DMS153 treated with DMSO at 0.1 percent for 48 hours (cell line): Measurements from ENCODE around the gene FCHO2.

ENCODE experiments used
- DNase-seq: peaks from one replicate; lab custom pipeline; 2025; ENCODE audit not compliant: unreplicated experiment; lab: John Stamatoyannopoulos, UW

Gene FCHO2

DNA sequence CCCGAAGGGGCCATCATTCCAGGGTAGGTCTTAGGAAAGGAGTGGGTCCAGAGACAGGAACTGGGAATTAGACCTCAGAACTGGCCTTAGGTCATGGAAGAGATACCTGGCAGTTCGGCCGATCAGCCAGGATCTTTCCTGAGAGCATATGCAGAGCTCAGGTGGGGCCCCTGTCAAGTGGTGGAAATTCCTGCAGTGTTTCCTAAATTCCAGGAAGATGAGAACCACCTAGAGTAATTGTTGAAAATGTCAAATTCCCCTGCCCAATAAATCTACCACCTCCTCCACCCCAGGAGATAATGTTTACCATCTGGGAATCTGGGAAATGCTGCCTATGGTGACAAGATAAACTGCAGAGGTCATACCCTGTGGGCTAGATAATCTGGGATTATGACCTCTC is 179.2 kb downstream of the FCHO2 start:
- no peak for DNase-seq

DNA sequence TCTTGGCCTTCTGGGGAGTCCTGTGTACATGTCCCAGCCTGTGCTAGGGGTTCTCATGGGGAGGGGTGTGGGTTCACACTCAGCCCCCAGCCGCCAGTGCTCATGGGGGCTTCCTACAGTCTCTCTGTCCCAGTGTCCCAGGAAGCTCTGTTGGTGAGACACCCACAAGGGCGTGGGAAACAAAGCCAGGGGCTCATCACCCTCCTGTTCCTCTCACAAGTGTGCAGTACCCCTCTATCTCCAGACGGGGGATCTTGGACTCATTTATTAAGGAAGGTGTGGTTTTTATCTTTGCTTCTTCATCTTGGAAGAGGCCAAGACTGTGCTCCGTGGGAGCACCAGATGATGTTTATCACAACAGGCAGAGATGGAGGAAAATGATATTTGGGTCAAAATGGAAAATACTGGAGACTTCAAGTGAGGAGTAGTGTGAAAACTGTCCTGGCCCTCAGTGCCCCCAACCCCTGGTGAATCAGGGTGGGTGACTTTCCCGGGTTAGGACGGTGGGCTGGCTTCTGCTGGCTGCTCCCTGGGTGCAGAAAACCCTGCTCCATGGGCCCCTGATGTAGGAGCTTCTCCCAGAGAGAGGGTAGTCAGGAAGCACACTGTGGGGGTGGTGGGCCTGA is 179.7 kb downstream of the FCHO2 start:
- DNase-seq = no peak

DNA sequence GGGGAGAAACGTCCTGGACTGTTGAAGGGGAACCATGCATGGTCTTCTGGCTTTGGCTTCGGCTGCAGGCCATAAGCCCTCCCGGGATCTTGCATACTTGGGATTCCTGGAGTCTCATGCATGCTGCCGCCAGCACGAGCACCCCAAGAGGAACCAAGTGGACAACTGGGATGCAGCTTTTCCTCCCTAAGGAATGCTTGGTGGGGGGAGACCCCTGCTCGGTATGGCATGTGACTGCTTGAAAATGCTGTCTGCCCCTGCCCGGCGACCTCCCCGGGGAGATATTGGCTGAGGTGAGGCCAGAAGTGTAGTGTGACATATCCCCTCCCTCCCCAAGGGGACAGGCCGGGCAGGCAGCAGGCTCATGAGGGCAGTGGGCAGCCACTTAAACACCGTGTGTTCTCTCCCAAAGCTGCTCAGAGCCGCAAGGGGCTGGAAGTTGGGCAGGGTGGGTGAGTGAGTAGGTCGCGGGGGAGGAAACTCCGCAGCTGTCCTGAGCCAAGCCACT is 180.3 kb downstream of the FCHO2 start:
- DNase-seq = no peak

DNA sequence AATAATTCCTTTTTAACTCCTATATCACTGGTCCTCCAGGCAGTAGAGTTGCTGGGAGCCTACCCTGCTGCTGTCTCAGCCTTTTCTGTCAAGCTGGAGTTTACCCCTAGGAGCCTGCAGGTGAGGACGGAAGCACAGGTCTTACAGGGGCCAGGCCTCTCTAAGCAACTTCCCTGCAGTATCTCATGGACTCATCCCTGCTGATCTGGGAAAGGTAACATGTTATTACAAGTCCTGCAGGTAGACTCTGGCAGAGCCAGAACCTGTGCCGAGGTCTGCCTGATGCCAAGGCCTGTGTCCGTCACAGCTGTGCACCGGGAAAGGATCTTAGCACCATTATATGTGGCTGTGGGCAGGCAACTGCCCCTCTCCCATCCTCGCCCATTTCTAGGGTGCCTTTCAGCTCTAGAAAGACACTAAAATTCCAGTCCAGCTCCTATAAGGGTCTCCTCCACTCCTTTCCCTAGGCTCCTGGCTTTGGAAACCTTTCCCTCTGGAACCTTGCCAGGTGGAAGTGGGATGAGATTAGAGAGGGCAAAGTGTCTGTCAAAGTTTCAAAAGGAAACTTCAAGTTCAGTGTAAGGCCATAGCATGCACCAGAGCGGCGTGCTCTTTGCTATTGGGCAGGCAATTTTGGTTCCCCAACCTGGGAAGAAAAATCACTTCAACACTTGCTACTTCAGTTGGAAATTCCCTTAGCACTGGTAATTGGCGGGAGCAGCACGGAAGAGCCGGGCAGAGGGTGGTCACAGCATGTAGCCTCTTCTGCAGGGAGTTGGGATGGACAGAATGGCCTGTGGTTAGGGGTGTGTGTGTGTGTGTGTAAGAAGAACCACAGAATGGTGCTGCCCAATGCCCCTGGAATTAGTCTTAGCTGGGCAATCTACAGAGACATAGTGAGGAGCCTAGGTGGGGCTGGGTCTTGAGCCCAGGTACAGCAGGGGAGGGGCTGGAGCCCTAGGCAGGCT is 182.0 kb downstream of the FCHO2 start:
- DNase-seq = no peak

DNA sequence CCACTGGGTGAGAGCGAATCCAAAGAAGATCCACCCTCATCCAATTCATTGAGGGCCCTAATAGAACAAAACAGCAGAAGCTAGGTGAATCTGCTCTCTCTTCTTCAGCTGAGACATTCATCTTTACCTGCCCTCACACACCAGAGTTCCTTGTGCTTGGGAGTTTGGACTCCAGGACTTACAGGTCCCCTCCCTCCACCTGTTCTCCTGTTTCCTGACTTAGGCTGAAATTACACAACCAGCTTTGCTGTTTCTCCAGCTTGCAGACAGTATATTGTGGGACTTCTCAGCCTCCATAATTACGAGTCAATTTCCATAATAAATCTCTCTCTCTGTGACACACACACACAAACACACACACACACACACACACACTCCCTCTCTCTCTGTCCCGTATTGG is 183.6 kb downstream of the FCHO2 start:
- no peak for DNase-seq
